K562 (cell line): ENCODE results near the gene POMGNT2. TPM values are rescaled to one million over a fixed set of nuclear protein-coding genes. Genes with fewer than 3 reads are reported as not detected.
A peak's percentile ranks its signal among the peaks of the same experiment; 100 is the strongest.

Experiments used
- ATAC-seq: fragments of 200-7000 bp; cut with Tn5 transposase; 3 replicates; pipeline ENCODE4 v1.9.1; 2020; ENCODE audit warnings: moderate library complexity
- BruUV-seq: library from RNA; stranded (reverse); fragments of 400-500 nt; replicated peaks from 2 replicates; lab custom pipeline; 2021; lab: Mats Ljungman, UMichigan
- CTCF ChIA-PET: fragments of 300-600 bp; formaldehyde crosslinking; extraction: SDS; loops from one replicate; lab custom pipeline; 2021; ENCODE audit warnings: low intra/inter-chr PET ratio; lab: Yijun Ruan, JAX
- POLR2A ChIA-PET: fragments of 300-600, 350-650 bp; sonication (Branson Sonifier 250); formaldehyde crosslinking; extraction: SDS; loops from one replicate; lab custom pipeline; 2021; ENCODE audit warnings: antibody characterized with exemption, inconsistent platforms; lab: Yijun Ruan, JAX
- DNase-seq, 4 experiments: peaks; one replicate each; pipeline versions ENCODE4 v3.0.0 to v3.0.0-alpha.2; 2011 to 2018; ENCODE audit warnings: low spot score in 3 of 4, mixed read lengths in 3 of 4; ENCODE audit errors: extremely low read depth in 1 of 4
- FAIRE-seq: peaks from 2 replicates; lab custom pipeline; 2011; peaks lifted over from hg19 to GRCh38; lab: Jason Lieb, UNC
- H2AFZ ChIP-seq: 2 replicates; pipeline ENCODE4 v1.6.0; 2011; ENCODE audit warnings: low read depth, low read length, control low read depth, inconsistent platforms
- H3K27ac ChIP-seq: fragments of 200-600 bp; 3 replicates; pipeline ENCODE4 v1.8.0; 2011; ENCODE audit warnings: low read depth, mild to moderate bottlenecking, control low read depth, inconsistent platforms, low read length, moderate library complexity, mixed read lengths; ENCODE audit errors: extremely low read depth
- H3K27me3 ChIP-seq, 2 experiments: fragments of 300-600 bp in 1 of 2; 2 replicates in 1 of 2; 3 replicates in 1 of 2; pipeline versions ENCODE4 v1.6.0 to v1.8.0; 2011; ENCODE audit warnings: inconsistent platforms in 2 of 2, low read length in 2 of 2, mild to moderate bottlenecking in 1 of 2, mixed read lengths in 1 of 2, moderate library complexity in 1 of 2; ENCODE audit not compliant: control insufficient read depth in 2 of 2, insufficient read depth in 2 of 2
- H3K36me3 ChIP-seq: fragments of 300-600 bp; 3 replicates; pipeline ENCODE4 v1.8.0; 2011; ENCODE audit warnings: mild to moderate bottlenecking, low read length, inconsistent platforms; ENCODE audit not compliant: control insufficient read depth, insufficient read depth
- H3K4me1 ChIP-seq, 2 experiments: fragments of 200-600 bp in 1 of 2; replicated peaks in 1 of 2; 2 replicates in 1 of 2; 3 replicates in 1 of 2; pipeline versions ENCODE4 v1.5.1 to v1.8.0; 2011; ENCODE audit warnings: inconsistent platforms in 2 of 2, low read length in 2 of 2, mild to moderate bottlenecking in 1 of 2, mixed read lengths in 1 of 2, moderate library complexity in 1 of 2; ENCODE audit not compliant: control insufficient read depth in 2 of 2, insufficient read depth in 2 of 2
- H3K4me2 ChIP-seq: 2 replicates; pipeline ENCODE4 v1.6.1; 2011; ENCODE audit warnings: low read length, control low read depth, inconsistent platforms, mixed read lengths; ENCODE audit not compliant: insufficient read depth
- H3K4me3 ChIP-seq: fragments of 200-600 bp; sonication (generic), shearing (Covaris generic); 2 replicates; pipeline ENCODE4 v1.5.1; 2016; ENCODE audit warnings: control low read depth, inconsistent platforms
- H3K79me2 ChIP-seq: fragments of 200-600 bp; 3 replicates; pipeline ENCODE4 v1.8.0; 2011; ENCODE audit warnings: low read length, inconsistent platforms; ENCODE audit not compliant: control insufficient read depth, insufficient read depth
- H3K9ac ChIP-seq, 2 experiments: 2 replicates each; pipeline versions ENCODE4 v1.6.0 to v1.6.1; 2011; ENCODE audit warnings: low read depth in 2 of 2, low read length in 2 of 2, control low read depth in 1 of 2, inconsistent platforms in 1 of 2, mild to moderate bottlenecking in 1 of 2, mixed read lengths in 1 of 2; ENCODE audit not compliant: insufficient read depth in 1 of 2
- H3K9me1 ChIP-seq: one replicate; pipeline ENCODE4 v1.6.0; 2011; ENCODE audit warnings: inconsistent platforms, mild to moderate bottlenecking, low read length, moderate library complexity; ENCODE audit not compliant: control insufficient read depth, insufficient read depth
- H3K9me3 ChIP-seq: replicated peaks from 2 replicates; pipeline ENCODE4 v1.5.1; 2011; ENCODE audit warnings: low read depth, low read length, inconsistent platforms; ENCODE audit not compliant: control insufficient read depth, insufficient read depth
- H4K20me1 ChIP-seq: replicated peaks from 2 replicates; pipeline ENCODE4 v1.6.1; 2011; ENCODE audit warnings: low read length, inconsistent platforms, mixed read lengths; ENCODE audit not compliant: control insufficient read depth, insufficient read depth
- CXXC5 ChIP-seq: fragments of 250-450 bp; sonication (Bioruptor Pico); IDR thresholded peaks from 2 replicates; pipeline ENCODE4 v1.8.0; 2022; ENCODE audit warnings: inconsistent platforms, mild to moderate bottlenecking, moderate library complexity
- FOXP1 ChIP-seq: sonication (generic); formaldehyde crosslinking; IDR thresholded peaks from 2 replicates; pipeline ENCODE4 v1.8.0; 2022; ENCODE audit warnings: mild to moderate bottlenecking, missing genetic modification reagents
- GABPB2 ChIP-seq: fragments of 250-450 bp; sonication (Bioruptor Pico); conservative IDR thresholded peaks from 2 replicates; pipeline ENCODE4 v1.5.1; 2021; ENCODE audit warnings: mild to moderate bottlenecking
- KAT7 ChIP-seq: sonication (generic); formaldehyde crosslinking; IDR thresholded peaks from 2 replicates; pipeline ENCODE4 v1.8.0; 2022; ENCODE audit warnings: missing genetic modification reagents, mild to moderate bottlenecking, borderline replicate concordance
- MEIS2 ChIP-seq: fragments of 450-650 bp; IDR thresholded peaks from 2 replicates; pipeline ENCODE4 v1.6.1; 2014; ENCODE audit warnings: mild to moderate bottlenecking; ENCODE audit not compliant: partially characterized antibody
- MIER1 ChIP-seq: fragments of 450-650 bp; IDR thresholded peaks from 2 replicates; pipeline ENCODE4 v1.6.1; 2016; ENCODE audit warnings: antibody characterized with exemption, mild to moderate bottlenecking, low read depth
- MTA3 ChIP-seq: fragments of 450-650 bp; formaldehyde crosslinking; IDR thresholded peaks from 2 replicates; pipeline ENCODE4 v1.6.1; 2017; ENCODE audit warnings: mild to moderate bottlenecking, borderline replicate concordance
- NELFE ChIP-seq: IDR thresholded peaks from 2 replicates; pipeline ENCODE4 v1.6.1; 2011; ENCODE audit warnings: mild to moderate bottlenecking; ENCODE audit not compliant: insufficient read depth, insufficient read length
- NRF1 ChIP-seq, 2 experiments: fragments of 450-650 bp; IDR thresholded peaks in 1 of 2; conservative IDR thresholded peaks in 1 of 2; 2 replicates each; pipeline ENCODE4 v1.6.1; 2014; ENCODE audit warnings: mild to moderate bottlenecking in 2 of 2
- PCBP2 ChIP-seq: fragments of 200-400 bp; formaldehyde crosslinking; IDR thresholded peaks from 2 replicates; pipeline ENCODE4 v1.6.1; 2018; ENCODE audit warnings: low read length, low read depth, mild to moderate bottlenecking, moderate library complexity; ENCODE audit not compliant: poor library complexity, severe bottlenecking
- RBM22 ChIP-seq: fragments of 200-400 bp; formaldehyde crosslinking; IDR thresholded peaks from 2 replicates; pipeline ENCODE4 v1.6.1; 2018; ENCODE audit warnings: low read length, low read depth; ENCODE audit not compliant: poor library complexity, severe bottlenecking
- TCF7 ChIP-seq: sonication (generic); IDR thresholded peaks from 2 replicates; pipeline ENCODE4 v1.6.1; 2016; ENCODE audit warnings: antibody characterized with exemption, borderline replicate concordance
- XRCC4 ChIP-seq: IDR thresholded peaks from one replicate; pipeline ENCODE4 v1.6.1; 2011; ENCODE audit not compliant: insufficient read depth, insufficient read length; ENCODE audit errors: extremely low read depth
- ZNF124 ChIP-seq: sonication (generic); formaldehyde crosslinking; IDR thresholded peaks from 2 replicates; pipeline ENCODE4 v1.8.1; 2022; ENCODE audit warnings: missing genetic modification reagents
- ZNF217 ChIP-seq: sonication (generic); formaldehyde crosslinking; IDR thresholded peaks from 2 replicates; pipeline ENCODE4 v1.8.0; 2022; ENCODE audit warnings: mild to moderate bottlenecking, missing genetic modification reagents
- ZNF445 ChIP-seq: fragments of 250-450 bp; sonication (Bioruptor Pico); IDR thresholded peaks from 2 replicates; pipeline ENCODE4 v1.4.0; 2020; ENCODE audit warnings: low read depth, mild to moderate bottlenecking, moderate library complexity
- WGBS: fragments of 100-300 bp; shearing (Covaris generic); methylation state at CpG from one replicate; pipeline ENCODE4 v1.1.6; 2016; ENCODE audit warnings: low coverage, mixed read lengths; ENCODE audit not compliant: insufficient coverage; ENCODE audit errors: missing lambda C conversion rate; 5-methylcytosine and 5-hydroxymethylcytosine counted together
- in situ Hi-C: fragments of 300-500 bp; cut with MboI; formaldehyde crosslinking; loops from 4 replicates; pipeline ENCODE4 v1.15.0; 2018; ENCODE audit warnings: inconsistent platforms, mixed read lengths
- intact Hi-C: fragments of 100-400 bp; cut with micrococcal nuclease; formaldehyde crosslinking; loops from 2 replicates; pipeline ENCODE4 v1.14.2; 2022
- polyA plus RNA-seq, 8 experiments: library from polyadenylated mRNA; depleted of rRNA in 4 of 8; stranded (reverse) in 5 of 8; unstranded in 3 of 8; fragments of >200 nt; fragmentation: Nextera tagmentation in 2 of 8; fragmentation: Illumina TruSeq in 1 of 8; extraction: Ambion mirVana in 2 of 8; extraction: Trizol in 1 of 8; gene quantifications; 2 replicates each; pipeline versions ENCODE4 v1.2.1 to v1.2.3, GENCODE V29; 2011 to 2014; ENCODE audit warnings: inconsistent platforms in 1 of 8, missing spikeins in 1 of 8
- total RNA-seq, 7 experiments: library from RNA; depleted of rRNA in 6 of 7; stranded (reverse); fragments of >200 nt in 6 of 7; fragmentation: Illumina TruSeq in 2 of 7; extraction: Trizol in 2 of 7; gene quantifications; 2 replicates each; pipeline versions ENCODE4 v1.2.1 to v1.2.3, GENCODE V29; 2011 to 2021; ENCODE audit warnings: low replicate concordance in 1 of 7
- TF ChIP-seq, protein P1 (sequence below): fragments of 250-450 bp; sonication (Bioruptor Pico); IDR thresholded peaks from 2 replicates; pipeline ENCODE4 v1.4.0; 2020

The POMGNT2 gene
- total and polyA plus RNA-seq, 9 of the 15 experiments (the other 6 are each of a cell fraction or from before 2014, with no cell fraction given), result 0.65 to 14.1 (median 10.3) TPM

DNA sequence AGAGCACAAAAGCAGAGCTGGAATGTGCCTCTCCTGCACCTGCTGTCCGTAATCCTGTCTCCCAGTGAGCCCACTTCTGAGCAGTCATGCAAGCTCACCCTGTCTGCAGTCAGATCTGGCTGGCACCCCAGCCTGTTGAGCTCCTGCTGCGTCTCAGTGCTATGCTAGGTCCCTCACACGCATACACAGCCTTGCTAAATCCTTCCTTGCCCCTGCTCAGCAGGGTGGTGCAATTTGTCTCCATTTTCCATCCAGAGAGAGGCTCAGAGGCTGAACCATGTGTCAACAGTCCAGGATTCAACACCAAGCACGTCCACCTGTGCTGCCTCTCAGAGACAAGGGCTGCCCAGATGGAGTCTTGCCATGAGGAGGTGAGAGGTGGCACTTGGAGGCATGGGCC, 11.0 kb downstream of the POMGNT2 start:
- BruUV-seq, result no TSS peak
- Histone ChIP-seq H3K9ac (peak overlapping the region in 1 of 2 experiments; percentile 37; a peak in 1 of 4 replicates), H4K20me1 (peaks cover 42% of the 10 kb centered on the region), H3K27ac (no peak overlapping the region), H3K9me1 (no peaks in the 10 kb centered on the region), H3K79me2 (no peaks in the 10 kb centered on the region), H3K36me3 (no peaks in the 10 kb centered on the region), H3K4me2 (no peak overlapping the region), H3K27me3 (peaks cover 0 to 5% of the 10 kb centered on the region in 2 experiments; a peak in 1 of 5 replicates), H3K9me3 (no peaks in the 10 kb centered on the region), H3K4me3 (no peak overlapping the region), H3K4me1 (peaks cover 0 to 3% of the 10 kb centered on the region in 2 experiments; a peak in 1 of 5 replicates), H2AFZ (no peak overlapping the region)
- POLR2A ChIA-PET, result interaction anchor here (0.5 kb wide), 1 partner anchor 13 kb away, joined by 3 read pairs; no protein-coding TSS in a partner anchor
- CTCF ChIA-PET, result no interaction called here
- DNase-seq (no peak), FAIRE-seq (no peak), ATAC-seq (no peak)
- WGBS, result 17% methylated on average over 4 of the region's 4 CpGs
- intact Hi-C loops, result no loop called here
- in situ Hi-C loops, result no loop called here
- no peak for TF ChIP-seq MEIS2
- no peak for TF ChIP-seq NELFE
- TF ChIP-seq ZNF445 (CRISPR knock-in tag), result no peak
- TF ChIP-seq KAT7 (CRISPR knock-in tag), result no peak
- no peak for TF ChIP-seq ZNF124 (CRISPR knock-in tag)
- no peak for TF ChIP-seq GABPB2 (CRISPR knock-in tag)
- no peak for TF ChIP-seq MTA3
- TF ChIP-seq, protein P1, sequence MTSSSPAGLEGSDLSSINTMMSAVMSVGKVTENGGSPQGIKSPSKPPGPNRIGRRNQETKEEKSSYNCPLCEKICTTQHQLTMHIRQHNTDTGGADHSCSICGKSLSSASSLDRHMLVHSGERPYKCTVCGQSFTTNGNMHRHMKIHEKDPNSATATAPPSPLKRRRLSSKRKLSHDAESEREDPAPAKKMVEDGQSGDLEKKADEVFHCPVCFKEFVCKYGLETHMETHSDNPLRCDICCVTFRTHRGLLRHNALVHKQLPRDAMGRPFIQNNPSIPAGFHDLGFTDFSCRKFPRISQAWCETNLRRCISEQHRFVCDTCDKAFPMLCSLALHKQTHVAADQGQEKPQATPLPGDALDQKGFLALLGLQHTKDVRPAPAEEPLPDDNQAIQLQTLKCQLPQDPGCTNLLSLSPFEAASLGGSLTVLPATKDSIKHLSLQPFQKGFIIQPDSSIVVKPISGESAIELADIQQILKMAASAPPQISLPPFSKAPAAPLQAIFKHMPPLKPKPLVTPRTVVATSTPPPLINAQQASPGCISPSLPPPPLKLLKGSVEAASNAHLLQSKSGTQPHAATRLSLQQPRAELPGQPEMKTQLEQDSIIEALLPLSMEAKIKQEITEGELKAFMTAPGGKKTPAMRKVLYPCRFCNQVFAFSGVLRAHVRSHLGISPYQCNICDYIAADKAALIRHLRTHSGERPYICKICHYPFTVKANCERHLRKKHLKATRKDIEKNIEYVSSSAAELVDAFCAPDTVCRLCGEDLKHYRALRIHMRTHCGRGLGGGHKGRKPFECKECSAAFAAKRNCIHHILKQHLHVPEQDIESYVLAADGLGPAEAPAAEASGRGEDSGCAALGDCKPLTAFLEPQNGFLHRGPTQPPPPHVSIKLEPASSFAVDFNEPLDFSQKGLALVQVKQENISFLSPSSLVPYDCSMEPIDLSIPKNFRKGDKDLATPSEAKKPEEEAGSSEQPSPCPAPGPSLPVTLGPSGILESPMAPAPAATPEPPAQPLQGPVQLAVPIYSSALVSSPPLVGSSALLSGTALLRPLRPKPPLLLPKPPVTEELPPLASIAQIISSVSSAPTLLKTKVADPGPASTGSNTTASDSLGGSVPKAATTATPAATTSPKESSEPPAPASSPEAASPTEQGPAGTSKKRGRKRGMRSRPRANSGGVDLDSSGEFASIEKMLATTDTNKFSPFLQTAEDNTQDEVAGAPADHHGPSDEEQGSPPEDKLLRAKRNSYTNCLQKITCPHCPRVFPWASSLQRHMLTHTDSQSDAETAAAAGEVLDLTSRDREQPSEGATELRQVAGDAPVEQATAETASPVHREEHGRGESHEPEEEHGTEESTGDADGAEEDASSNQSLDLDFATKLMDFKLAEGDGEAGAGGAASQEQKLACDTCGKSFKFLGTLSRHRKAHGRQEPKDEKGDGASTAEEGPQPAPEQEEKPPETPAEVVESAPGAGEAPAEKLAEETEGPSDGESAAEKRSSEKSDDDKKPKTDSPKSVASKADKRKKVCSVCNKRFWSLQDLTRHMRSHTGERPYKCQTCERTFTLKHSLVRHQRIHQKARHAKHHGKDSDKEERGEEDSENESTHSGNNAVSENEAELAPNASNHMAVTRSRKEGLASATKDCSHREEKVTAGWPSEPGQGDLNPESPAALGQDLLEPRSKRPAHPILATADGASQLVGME (CRISPR knock-in tag), result no peak
- TF ChIP-seq ZNF217, result no peak
- no peak for TF ChIP-seq TCF7
- TF ChIP-seq MIER1, result no peak
- no peak for TF ChIP-seq RBM22
- TF ChIP-seq XRCC4, result no peak
- TF ChIP-seq PCBP2, result no peak
- no peak for TF ChIP-seq NRF1 (conservative IDR thresholded peaks at IDR 0.05 in 1 of 2, IDR thresholded peaks at IDR 0.05 in 1 of 2)
- TF ChIP-seq CXXC5 (CRISPR knock-in tag), result no peak
- no peak for TF ChIP-seq FOXP1 (CRISPR knock-in tag)
